Measurements from ENCODE around the gene PIGK.

The PIGK gene

DNA sequence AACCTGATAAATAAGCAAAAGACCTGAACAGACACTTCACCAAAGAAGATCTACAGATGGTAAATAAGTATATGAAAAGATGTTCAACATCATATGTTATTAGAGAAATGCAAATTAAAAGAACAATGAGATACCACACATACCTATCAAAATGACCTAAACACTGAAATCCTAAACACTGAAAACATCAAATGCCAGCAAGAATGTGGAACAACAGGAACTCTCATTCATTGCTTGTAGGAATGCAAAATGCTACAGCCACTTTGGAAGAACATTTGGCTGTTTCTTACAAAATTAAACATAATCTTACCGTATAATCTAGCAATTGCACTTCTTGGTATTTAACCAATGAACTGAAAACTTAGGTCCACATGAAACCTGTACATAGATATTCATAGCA, 14.9 kb upstream of the PIGK start:
- Histone ChIP-seq H3K79me2 (ENCODE audit: insufficient read depth, low read length) (no peaks in the 10 kb centered on the region), H3K36me3 (ENCODE audit: insufficient read depth, low read length) (no peaks in the 10 kb centered on the region), H3K4me3 (ENCODE audit: low read depth in 1 of 2, low read length in 2 of 2) (no peak overlapping the region), H2AFZ (ENCODE audit: low read depth, low read length) (no peak overlapping the region), H3K4me2 (ENCODE audit: insufficient read depth, low read length) (no peak overlapping the region), H4K20me1 (ENCODE audit: insufficient read depth, low read length) (no peaks in the 10 kb centered on the region), H3K27me3 (ENCODE audit: insufficient read depth, low read length, poor library complexity) (no peaks in the 10 kb centered on the region), H3K9ac (ENCODE audit: low read depth, low read length) (no peak overlapping the region), H3K27ac (ENCODE audit: low read length) (no peak overlapping the region), H3K9me3 (ENCODE audit: insufficient read depth, low read length, severe bottlenecking) (no peaks in the 10 kb centered on the region), H3K4me1 (ENCODE audit: insufficient read depth, low read length) (no peaks in the 10 kb centered on the region)
- DNase-seq, result no peak
- TF ChIP-seq EZH2 (IDR thresholded peaks at IDR 0.05; ENCODE audit: borderline replicate concordance, low read depth, low read length, severe bottlenecking), result no peak
- no peak for TF ChIP-seq CTCF (IDR thresholded peaks at IDR 0.05; ENCODE audit: borderline replicate concordance, extremely low read depth, low read length, poor library complexity, severe bottlenecking)
- no peak for ATAC-seq (ENCODE audit: insufficient read depth, low read depth)

DNA sequence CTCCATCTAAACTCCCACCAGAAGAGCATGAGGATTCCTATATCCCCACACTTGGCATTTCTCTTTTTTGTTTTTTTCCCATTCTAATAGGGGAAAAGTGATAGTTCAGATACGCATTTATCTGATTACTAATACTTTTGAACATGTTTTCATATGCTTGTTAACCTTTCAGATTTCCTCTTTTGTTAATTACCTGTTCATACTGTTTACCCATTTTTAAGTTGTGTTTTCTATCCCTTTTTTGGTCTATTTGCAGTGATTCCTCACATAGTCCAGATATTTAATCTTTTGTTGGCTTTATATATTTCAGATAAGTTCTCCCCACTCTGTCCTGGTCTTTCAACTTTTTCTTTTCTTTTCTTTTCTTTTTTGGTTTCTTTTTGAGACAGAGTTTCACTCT, 13.6 kb upstream of the PIGK start:
- no peaks in the 10 kb centered on the region for H3K27me3 ChIP-seq (ENCODE audit: insufficient read depth, low read length, poor library complexity)
- no peak overlapping the region for H2AFZ ChIP-seq (ENCODE audit: low read depth, low read length)
- no peaks in the 10 kb centered on the region for H3K4me1 ChIP-seq (ENCODE audit: insufficient read depth, low read length)
- no peak for TF ChIP-seq EZH2 (IDR thresholded peaks at IDR 0.05; ENCODE audit: borderline replicate concordance, low read depth, low read length, severe bottlenecking)
- no peak for TF ChIP-seq CTCF (IDR thresholded peaks at IDR 0.05; ENCODE audit: borderline replicate concordance, extremely low read depth, low read length, poor library complexity, severe bottlenecking)
- ATAC-seq (ENCODE audit: insufficient read depth, low read depth) (no peak), DNase-seq (no peak)
- H3K9ac ChIP-seq (ENCODE audit: low read depth, low read length), result no peak overlapping the region
- H3K9me3 ChIP-seq (ENCODE audit: insufficient read depth, low read length, severe bottlenecking), result no peaks in the 10 kb centered on the region
- H3K4me3 ChIP-seq (ENCODE audit: low read depth in 1 of 2, low read length in 2 of 2), result no peak overlapping the region
- no peaks in the 10 kb centered on the region for H4K20me1 ChIP-seq (ENCODE audit: insufficient read depth, low read length)
- H3K79me2 ChIP-seq (ENCODE audit: insufficient read depth, low read length), result no peaks in the 10 kb centered on the region
- H3K27ac ChIP-seq (ENCODE audit: low read length), result no peak overlapping the region
- no peaks in the 10 kb centered on the region for H3K36me3 ChIP-seq (ENCODE audit: insufficient read depth, low read length)
- H3K4me2 ChIP-seq (ENCODE audit: insufficient read depth, low read length), result no peak overlapping the region

GRCh38 chr1:77230051-77230450, 10.8 kb upstream of the PIGK start:
- no peaks in the 10 kb centered on the region for H4K20me1 ChIP-seq (ENCODE audit: insufficient read depth, low read length)
- H2AFZ ChIP-seq (ENCODE audit: low read depth, low read length), result no peak overlapping the region
- ATAC-seq (ENCODE audit: insufficient read depth, low read depth), result no peak
- no peaks in the 10 kb centered on the region for H3K4me1 ChIP-seq (ENCODE audit: insufficient read depth, low read length)
- no peak overlapping the region for H3K4me3 ChIP-seq (ENCODE audit: low read depth in 1 of 2, low read length in 2 of 2)
- no peaks in the 10 kb centered on the region for H3K36me3 ChIP-seq (ENCODE audit: insufficient read depth, low read length)
- no peaks in the 10 kb centered on the region for H3K79me2 ChIP-seq (ENCODE audit: insufficient read depth, low read length)
- H3K9ac ChIP-seq (ENCODE audit: low read depth, low read length), result no peak overlapping the region
- no peaks in the 10 kb centered on the region for H3K9me3 ChIP-seq (ENCODE audit: insufficient read depth, low read length, severe bottlenecking)
- TF ChIP-seq CTCF (IDR thresholded peaks at IDR 0.05; ENCODE audit: borderline replicate concordance, extremely low read depth, low read length, poor library complexity, severe bottlenecking) (no peak), EZH2 (IDR thresholded peaks at IDR 0.05; ENCODE audit: borderline replicate concordance, low read depth, low read length, severe bottlenecking) (no peak)
- H3K4me2 ChIP-seq (ENCODE audit: insufficient read depth, low read length), result no peak overlapping the region
- H3K27me3 ChIP-seq (ENCODE audit: insufficient read depth, low read length, poor library complexity), result no peaks in the 10 kb centered on the region
- no peak overlapping the region for H3K27ac ChIP-seq (ENCODE audit: low read length)
- DNase-seq, result no peak

DNA sequence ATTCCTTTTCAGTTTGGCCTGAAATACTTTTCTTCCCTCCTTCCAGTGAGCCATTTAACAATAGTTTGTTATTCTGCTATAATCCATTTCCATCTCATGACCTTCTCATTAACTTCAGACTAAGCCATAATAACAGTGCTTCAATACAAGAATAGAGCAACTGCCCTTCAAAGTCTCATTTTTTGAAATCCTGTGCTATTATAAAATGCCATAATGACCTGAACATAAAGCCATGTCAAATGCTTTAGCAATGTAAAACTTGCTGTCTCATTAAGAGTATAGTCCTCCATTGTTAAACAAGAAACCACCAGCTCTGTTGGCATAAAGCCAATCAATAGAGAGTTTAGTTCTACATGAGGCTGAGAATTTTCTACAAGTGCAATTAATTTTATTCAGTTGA, 9.6 kb upstream of the PIGK start:
- no peak overlapping the region for H3K4me2 ChIP-seq (ENCODE audit: insufficient read depth, low read length)
- H4K20me1 ChIP-seq (ENCODE audit: insufficient read depth, low read length), result no peaks in the 10 kb centered on the region
- TF ChIP-seq EZH2 (IDR thresholded peaks at IDR 0.05; ENCODE audit: borderline replicate concordance, low read depth, low read length, severe bottlenecking) (no peak), CTCF (IDR thresholded peaks at IDR 0.05; ENCODE audit: borderline replicate concordance, extremely low read depth, low read length, poor library complexity, severe bottlenecking) (no peak)
- H3K27ac ChIP-seq (ENCODE audit: low read length), result no peak overlapping the region
- no peaks in the 10 kb centered on the region for H3K4me1 ChIP-seq (ENCODE audit: insufficient read depth, low read length)
- ATAC-seq (ENCODE audit: insufficient read depth, low read depth) (no peak), DNase-seq (no peak)
- H3K4me3 ChIP-seq (ENCODE audit: low read depth in 1 of 2, low read length in 2 of 2), result no peak overlapping the region
- no peaks in the 10 kb centered on the region for H3K9me3 ChIP-seq (ENCODE audit: insufficient read depth, low read length, severe bottlenecking)
- H3K27me3 ChIP-seq (ENCODE audit: insufficient read depth, low read length, poor library complexity), result no peaks in the 10 kb centered on the region
- H2AFZ ChIP-seq (ENCODE audit: low read depth, low read length), result no peak overlapping the region
- no peaks in the 10 kb centered on the region for H3K79me2 ChIP-seq (ENCODE audit: insufficient read depth, low read length)
- H3K9ac ChIP-seq (ENCODE audit: low read depth, low read length), result no peak overlapping the region
- H3K36me3 ChIP-seq (ENCODE audit: insufficient read depth, low read length), result no peaks in the 10 kb centered on the region
